HG03139 (cell line): ENCODE measurements around the gene DAB2IP.

Experiments used
- ATAC-seq: cut with Tn5 transposase; IDR thresholded peaks from one replicate; pipeline ENCODE4 v1.9.1; 2021; ENCODE audit not compliant: unreplicated experiment

Gene DAB2IP

DNA sequence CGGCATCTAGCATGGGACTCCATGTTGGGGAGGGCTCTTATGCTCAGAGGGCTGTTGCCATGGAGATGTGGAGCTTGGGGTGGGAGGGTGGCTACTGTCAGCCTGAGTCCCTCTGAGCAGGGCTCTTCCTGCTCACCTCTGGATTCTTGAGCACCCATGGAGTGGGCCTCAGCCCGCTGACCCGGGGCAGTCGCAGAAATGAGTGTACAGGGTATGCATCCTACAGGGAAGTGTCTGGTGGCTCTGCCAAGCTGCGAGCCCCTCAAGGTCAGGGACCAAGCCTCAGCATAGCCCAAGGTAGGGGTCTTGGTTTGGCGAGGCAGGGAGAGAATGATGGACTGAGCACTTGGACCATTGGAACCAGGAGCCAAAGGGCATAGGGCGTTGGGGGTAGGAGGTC lies 104.1 kb downstream of the DAB2IP start:
- no peak for ATAC-seq

DNA sequence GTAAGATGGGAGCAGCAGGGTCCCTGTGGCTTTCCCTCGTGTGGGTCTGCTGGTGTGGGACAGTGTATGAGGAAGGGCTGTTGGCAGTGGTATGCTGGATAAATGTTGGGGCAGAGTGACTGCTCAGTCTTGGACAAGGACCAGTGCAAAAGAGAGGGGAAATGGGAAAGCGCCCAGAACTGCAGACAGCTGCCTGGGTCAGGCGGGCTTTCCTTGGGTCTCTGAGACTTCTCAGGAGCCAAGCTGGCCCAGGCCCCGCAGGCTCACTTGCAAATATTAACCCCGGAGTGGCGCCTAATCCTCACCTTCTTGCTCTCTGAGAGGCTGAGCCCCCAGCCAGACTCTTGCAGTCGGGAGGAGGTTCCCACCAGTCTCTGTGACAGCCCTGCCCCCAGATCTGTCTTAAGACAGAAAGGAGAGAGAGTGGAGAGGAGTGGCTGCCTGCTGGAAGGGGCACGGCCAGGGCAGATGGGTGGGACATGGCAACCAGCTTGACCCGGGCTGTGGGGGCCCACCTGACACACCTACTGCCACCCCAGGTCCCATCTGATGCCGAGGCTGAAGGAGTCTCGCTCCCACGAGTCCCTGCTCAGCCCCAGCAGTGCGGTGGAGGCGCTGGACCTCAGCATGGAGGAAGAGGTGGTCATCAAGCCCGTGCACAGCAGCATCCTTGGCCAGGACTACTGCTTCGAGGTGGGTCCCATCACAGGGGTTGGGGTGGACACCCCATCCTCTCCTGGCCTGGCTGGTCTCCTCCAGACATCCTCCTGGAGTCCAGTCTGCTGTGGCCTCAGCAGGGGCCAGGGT lies 105.2 kb downstream of the DAB2IP start:
- ATAC-seq = no peak

DNA sequence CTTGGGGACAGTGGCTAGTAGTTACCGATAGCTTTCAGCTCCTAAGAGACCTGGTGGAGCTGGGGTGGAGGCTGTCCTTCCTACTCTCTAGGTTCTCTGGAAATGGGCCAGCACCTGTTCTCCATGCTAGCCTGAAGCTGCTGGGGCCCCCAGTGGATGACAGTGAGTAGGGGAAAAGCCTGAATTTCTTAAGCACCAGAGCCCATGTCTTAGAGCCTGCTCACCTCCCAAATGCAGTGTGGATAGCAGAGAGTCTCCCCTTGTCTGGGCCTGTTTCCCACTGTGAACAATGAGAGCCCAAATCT lies 105.8 kb downstream of the DAB2IP start:
- ATAC-seq = no peak

DNA sequence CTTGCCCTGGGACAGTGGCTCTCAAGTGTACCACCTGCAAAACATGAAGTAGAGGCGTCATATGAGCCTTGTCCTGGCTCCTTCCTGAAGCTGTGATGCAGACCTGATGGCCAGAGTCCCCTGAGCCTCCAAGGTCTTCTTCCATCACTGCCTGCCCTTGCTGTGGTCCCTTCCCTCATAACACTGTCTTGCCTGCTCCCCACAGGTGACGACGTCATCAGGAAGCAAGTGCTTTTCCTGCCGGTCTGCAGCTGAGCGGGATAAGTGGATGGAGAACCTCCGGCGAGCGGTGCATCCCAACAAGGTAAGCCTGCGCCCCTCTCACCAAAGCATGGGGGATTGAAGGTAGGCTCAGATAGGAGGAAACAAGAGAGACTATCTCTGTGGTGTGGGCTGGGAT lies 107.3 kb downstream of the DAB2IP start:
- ATAC-seq = no peak

DNA sequence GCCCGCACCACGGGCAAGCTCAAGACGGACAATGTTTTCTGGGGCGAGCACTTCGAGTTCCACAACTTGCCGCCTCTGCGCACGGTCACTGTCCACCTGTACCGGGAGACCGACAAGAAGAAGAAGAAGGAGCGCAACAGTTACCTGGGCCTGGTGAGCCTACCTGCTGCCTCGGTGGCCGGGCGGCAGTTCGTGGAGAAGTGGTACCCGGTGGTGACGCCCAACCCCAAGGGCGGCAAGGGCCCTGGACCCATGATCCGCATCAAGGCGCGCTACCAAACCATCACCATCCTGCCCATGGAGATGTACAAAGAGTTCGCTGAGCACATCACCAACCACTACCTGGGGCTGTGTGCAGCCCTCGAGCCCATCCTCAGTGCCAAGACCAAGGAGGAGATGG lies 108.6 kb downstream of the DAB2IP start:
- no peak for ATAC-seq

DNA sequence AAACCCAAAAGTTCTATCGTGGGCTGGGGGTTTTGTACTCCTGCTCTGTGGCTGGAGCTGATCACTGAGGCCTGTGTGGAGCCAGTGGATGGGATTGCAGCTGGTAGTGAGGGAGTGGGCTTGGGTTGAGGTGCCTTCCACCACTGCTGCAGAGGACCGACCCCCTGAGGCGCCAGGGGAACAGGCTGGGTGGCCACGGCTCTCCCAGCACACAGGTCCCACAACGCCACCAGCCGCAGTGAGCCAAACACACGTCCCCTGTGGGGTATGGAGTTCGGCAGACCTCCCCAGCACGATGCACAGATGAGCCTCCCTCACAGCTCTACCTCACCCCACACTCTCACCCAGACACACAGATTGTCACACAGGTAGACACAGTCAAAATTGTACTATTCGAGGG lies 109.1 kb downstream of the DAB2IP start:
- no peak for ATAC-seq

DNA sequence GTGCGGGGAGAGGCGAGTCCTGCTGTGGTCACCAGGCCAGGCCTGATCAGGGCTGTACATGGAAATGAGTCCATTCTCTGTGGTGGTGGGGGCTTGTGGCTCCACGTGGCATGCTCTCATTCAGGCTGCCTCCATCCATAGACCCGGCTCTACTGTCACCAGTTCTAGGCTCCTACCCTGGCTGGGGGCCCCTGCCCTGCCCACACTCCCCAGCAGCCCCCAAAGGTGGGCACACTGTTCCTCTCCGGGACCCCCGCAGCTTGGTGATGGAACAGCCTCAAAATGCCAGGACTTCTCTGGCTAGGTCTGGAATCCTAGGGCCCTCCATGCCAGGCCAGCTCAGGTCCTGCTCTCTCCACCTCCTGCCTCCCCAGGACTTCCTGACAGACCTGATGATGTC lies 111.7 kb downstream of the DAB2IP start:
- no peak for ATAC-seq

DNA sequence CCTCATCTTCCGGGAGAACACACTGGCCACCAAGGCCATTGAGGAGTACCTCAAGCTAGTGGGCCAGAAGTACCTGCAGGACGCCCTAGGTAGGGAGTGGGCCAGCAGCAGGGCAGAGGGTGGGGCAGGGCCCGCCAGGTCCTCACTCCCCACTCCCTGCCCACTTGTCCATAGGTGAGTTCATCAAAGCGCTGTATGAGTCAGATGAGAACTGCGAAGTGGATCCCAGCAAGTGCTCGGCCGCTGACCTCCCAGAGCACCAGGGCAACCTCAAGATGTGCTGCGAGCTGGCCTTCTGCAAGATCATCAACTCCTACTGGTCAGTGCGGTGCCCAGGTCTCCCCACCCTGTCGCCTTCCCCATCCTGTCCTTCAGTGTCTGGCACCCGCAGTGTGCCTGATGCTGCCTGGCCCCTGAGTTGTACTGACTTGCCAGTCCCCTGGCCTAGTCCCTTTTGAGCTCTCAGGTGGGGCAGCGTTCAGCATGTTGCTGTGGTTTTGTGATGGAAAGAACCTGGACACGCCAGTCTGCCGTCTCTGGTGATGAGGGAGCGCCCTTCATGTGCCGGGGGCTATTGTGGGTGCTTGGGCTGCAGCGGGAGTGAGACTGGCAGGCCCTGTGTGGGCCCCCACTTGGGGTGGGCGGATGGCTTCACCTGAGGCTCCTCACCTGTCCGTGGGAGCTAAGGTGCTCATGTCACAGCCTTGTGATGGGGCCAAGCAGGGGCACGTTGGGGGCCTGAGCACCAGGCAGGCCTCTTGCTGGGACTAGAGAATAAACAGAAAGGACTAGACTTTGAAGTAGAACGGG lies 112.3 kb downstream of the DAB2IP start:
- ATAC-seq = no peak

DNA sequence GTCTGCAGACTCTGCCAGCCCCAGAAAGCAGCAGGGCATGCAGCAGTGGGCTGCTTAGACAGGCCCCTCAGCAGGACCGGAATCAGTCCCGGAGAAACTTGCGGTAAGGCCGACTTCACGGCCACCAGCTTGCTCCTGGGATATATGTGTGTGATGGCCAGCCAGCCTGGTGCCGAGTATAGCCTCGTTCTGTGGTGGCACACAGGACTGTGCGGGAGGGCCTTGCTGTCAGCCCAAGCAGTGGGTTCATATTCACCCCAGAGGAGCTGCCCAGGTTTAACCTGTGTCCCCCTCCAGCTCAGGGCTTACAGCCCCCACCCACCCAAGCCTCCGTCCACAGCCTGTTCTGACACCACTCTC lies 112.9 kb downstream of the DAB2IP start:
- no peak for ATAC-seq

DNA sequence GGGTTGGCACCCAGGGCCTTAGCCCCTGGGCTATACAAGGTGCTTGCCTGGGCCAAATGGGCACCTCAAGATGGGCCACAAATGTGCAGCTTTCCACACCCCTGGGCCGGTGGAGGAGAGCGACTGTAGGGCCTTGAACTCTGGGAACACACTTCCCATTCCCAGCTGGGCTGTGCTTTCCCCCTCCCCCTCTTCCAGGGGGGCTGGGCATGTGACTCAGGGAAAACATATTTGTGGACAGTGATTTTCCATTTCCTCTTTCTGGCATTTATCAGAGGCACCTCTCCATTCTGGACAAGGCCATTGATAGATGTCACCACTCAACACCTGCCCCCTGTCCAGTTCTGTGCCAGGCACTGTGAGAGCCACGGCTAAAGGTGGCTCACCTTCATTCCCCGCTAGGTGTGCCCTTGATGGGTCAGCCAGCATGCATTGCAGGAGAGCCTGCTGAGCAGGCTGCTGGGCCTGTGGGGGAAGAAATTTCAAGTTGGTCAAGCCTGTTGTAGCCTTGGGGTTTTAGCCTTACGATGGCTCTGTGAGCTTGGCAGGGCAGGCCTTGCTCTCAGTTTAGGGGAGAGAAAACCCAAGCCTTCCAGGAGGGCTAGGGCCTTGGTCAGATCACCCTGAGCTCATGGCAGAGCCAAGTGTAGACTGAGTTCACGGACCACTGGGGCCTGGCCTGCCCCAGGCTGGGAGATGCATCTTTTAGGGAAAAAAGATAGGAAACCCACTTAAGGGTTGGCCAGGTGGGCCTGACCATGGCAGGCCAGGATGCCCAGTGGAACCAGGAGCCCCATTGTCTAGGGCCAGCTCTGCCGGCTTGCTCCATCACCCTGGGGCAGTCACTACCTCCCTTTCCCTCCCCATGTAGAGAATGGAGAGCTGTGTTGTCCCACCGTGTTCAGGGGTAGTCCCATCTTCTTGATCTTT lies 113.9 kb downstream of the DAB2IP start:
- no peak for ATAC-seq

DNA sequence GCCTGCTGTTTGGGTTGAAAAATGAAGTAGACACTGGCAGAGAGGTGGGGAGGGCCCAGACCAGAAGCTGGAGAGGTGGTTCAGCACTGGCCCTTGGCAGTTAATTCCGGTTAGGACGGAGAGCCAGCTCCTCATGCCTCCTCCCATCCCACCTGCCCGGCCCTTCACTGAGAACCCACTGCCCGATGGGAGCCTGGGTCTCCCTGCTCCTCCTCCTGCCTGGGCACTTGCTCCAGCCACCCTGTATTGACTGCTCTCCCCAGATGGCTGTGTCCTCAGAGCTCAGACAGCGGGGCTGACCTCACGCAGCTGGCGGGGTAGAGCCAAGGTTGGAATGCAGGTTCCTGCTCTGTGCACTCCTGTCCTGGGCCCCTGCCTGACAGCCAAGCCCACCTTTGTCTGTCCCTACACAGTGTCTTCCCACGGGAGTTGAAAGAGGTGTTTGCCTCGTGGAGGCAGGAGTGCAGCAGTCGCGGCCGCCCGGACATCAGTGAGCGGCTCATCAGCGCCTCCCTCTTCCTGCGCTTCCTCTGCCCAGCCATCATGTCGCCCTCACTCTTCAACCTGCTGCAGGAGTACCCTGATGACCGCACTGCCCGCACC lies 114.7 kb downstream of the DAB2IP start:
- ATAC-seq = no peak

DNA sequence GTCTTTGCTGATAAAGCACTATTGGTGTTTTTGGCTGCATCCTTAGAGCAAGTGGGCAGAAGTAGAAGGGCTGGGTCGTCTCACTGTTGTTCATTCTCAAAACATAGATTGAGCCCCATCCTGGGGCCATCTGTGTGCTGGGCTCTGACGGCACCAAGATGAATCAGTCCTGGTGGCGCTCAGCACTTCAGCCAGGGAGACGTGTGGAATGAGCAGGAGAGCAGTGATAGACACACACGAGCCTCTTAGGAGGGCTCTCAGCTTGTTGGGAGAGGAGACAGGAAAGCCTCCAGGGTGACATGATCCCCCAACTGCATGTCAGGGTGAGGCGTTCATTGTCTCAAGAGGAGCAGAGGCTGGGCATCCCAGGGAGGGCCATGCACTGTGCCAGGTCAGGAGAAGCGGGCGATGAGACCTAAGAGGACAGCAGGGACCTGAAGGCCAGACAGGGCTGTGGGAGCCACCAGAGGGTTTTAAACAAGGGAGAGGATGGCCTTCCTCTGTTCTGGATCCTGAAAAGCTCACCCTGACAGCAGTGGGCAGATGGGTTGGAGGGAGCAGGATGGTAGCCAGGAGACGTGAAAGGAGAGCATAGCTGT lies 115.8 kb downstream of the DAB2IP start:
- no peak for ATAC-seq

DNA sequence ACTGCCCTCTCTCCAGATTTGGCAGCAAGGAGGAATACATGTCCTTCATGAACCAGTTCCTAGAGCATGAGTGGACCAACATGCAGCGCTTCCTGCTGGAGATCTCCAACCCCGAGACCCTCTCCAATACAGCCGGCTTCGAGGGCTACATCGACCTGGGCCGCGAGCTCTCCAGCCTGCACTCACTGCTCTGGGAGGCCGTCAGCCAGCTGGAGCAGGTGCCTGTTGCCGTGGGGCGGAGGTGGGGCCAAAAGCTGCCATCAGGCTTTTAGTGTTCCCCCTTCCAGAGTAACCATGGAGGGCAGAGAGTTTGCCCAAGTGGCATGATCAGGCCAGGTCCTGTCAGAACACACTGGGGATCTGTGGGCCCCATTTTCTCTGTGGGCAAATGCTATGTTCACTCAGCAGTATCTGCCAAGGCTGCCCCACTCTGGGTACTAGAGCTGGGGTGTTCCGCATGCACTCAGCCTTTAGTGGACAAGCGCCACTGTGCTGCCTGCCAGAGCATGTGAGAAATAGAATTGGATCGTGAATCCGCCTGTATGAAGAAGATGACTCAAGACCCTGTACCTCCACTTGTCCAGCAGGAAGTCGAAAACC lies 117.1 kb downstream of the DAB2IP start:
- no peak for ATAC-seq

DNA sequence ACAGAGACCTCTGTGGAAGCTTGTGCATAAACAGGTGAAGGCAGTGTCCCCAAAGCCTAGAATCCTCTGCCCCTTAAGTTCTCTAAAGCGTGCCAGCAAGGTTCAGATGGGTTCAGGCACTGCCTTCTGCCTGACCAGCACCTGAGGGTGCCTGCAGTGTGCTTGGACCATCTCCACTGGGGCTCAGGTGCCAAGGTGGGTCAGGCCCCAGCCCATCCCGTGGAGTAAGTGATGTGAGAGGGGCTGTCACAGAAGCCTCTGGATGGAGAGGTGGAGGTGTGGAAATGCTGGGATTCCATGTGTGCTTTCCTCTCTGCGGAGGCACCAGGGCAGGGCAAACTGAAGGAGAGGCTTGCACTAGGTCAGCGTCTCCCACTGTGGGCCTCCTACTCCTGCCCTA lies 118.5 kb downstream of the DAB2IP start:
- no peak for ATAC-seq

DNA sequence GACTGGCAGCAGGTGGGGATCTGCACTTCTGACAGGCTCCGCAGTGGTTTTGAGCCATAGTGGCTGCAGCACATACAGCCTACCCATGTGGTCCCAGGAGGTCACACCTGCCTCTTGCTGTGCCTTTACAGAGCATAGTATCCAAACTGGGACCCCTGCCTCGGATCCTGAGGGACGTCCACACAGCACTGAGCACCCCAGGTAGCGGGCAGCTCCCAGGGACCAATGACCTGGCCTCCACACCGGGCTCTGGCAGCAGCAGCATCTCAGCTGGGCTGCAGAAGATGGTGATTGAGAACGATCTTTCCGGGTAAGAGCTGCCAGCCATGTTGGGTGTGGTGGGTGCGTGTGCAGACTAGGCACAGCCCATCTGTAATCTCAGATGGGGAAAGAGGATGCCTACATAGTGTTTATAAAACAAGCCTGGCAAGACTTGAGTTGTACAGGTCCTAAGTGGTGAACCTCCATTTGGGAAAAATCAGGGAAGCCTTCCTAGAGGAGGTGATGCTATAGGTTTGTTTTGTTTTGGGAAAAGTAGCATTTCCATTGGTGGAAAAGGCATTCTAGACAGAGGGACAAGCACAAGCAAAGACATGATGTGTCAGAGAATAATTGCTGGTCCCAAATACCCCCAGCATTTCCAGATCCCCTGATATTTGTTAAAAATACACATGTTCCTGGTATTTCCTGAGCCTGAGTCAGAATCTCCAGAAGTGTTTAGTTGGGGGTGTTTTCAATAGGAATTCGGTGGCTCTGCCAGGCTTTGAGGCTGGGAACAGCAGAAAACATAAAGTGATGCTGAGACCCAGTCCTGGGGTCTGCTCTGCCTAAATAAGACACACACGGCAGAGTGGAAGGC lies 119.2 kb downstream of the DAB2IP start:
- no peak for ATAC-seq

DNA sequence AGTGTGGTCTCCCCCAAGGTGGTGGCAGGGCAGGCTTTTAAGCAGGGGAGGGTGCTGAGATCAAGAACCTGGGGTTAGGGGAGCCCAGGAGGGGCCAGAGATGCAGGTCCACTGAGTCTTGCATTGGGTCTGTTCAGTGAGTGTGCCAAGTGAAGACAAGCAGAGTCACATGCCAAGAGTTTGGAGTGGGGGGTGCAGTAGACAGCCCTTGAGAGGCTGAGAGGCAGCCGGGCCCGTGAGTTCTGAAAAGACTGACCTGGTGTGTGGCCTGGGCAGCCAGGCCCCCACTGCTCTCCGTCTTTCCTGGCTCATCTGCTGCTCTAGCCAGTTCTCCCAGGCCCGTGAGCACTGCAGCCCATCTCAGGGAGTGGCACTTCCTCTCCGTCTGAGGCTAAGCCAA lies 120.0 kb downstream of the DAB2IP start:
- no peak for ATAC-seq

DNA sequence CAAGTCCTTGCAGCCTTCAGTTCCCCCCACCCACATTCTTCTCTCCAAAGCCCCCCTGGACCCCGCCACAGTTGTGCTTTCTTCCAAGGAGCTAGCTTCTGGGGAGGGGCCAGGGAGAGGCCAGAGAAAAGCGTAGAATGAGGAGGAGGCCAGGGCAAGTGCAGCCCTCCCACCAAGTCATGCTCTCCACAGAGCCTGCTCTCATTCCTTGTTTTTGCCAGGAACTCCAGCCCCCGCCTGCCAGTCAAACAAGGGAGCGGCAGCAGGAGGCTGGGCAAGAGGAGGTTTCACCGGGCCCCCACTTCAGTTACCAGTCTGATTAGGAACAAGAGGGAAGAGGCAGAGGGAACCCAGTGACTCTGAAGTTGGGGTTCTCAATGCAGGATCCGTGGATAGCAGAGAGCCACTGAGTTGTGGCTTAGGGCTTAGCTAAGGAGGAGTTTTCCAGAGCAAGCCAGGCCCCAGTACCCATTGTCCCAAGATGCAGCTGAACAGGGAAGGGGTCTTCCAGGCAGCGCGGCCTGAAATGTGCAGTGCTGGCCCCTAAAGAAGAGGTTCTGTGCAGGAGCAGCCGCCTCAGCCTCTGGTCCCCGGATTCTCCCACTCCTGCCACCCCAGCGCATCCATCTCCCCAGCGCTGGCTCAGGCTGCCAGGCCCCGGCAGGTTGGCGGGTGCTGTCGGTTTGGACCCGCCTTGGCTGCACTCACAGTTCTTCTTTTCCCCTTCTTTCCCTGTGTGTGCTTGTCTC lies 120.6 kb downstream of the DAB2IP start:
- ATAC-seq = no peak

DNA sequence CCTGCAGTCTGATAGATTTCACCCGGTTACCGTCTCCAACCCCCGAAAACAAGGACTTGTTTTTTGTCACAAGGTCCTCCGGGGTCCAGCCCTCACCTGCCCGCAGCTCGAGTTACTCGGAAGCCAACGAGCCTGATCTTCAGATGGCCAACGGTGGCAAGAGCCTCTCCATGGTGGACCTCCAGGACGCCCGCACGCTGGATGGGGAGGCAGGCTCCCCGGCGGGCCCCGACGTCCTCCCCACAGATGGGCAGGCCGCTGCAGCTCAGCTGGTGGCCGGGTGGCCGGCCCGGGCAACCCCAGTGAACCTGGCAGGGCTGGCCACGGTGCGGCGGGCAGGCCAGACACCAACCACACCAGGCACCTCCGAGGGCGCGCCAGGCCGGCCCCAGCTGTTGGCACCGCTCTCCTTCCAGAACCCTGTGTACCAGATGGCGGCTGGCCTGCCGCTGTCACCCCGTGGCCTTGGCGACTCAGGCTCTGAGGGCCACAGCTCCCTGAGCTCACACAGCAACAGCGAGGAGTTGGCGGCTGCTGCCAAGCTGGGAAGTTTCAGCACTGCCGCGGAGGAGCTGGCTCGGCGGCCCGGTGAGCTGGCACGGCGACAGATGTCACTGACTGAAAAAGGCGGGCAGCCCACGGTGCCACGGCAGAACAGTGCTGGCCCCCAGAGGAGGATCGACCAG lies 121.3 kb downstream of the DAB2IP start:
- no peak for ATAC-seq
